ENCODE results near the gene TRPM8.

GRCh38 chr2:233974530-233975071 is 57.4 kb downstream of the TRPM8 start:
- TF ChIP-seq YY1 (IDR thresholded peaks at IDR 0.05; ENCODE audit: low read depth) (peak; percentile 64), EP300 (IDR thresholded peaks at IDR 0.05; ENCODE audit: borderline replicate concordance) (peak; percentile 95), MAX (IDR thresholded peaks at IDR 0.05) (peak; percentile 65)
